ENCODE measurements around the gene HRH2. TPM values are rescaled to one million over a fixed set of nuclear protein-coding genes. Genes with fewer than 3 reads are reported as not detected.

HRH2 gene
- total RNA-seq, 3 donors from 2014 or later (not counting 1 experiment from before 2014, with no cell fraction given) = 1.4 to 13.9 (median 3.1) TPM

GRCh38 chr5:175671013-175671412, 13.1 kb downstream of the HRH2 start:
- ATAC-seq = peak in 1 of 3 donors; percentile 74
- intact Hi-C loops (cut with micrococcal nuclease) = no loop called here
- H3K4me3 Mint-ChIP-seq = no peak overlapping the region
- Histone ChIP-seq H3K27ac (ENCODE audit: low read length) (no peak overlapping the region), H3K4me3 (ENCODE audit: low read length) (no peak overlapping the region), H3K4me1 (ENCODE audit: control insufficient read depth, insufficient read depth, low read length) (peaks cover 3% of the 10 kb centered on the region), H3K36me3 (ENCODE audit: control insufficient read depth, insufficient read depth, low read length) (no peaks in the 10 kb centered on the region), H3K9me3 (ENCODE audit: control insufficient read depth, insufficient read depth, low read length) (no peaks in the 10 kb centered on the region), H3K27me3 (ENCODE audit: control insufficient read depth, insufficient read depth, low read length) (no peaks in the 10 kb centered on the region)
- no peaks in the 10 kb centered on the region for H3K9me3 Mint-ChIP-seq
- 28% methylated on average over 4 of the region's 4 CpGs for WGBS (ENCODE audit: insufficient coverage)
- TF ChIP-seq CTCF (IDR thresholded peaks at IDR 0.05) = no peak
- H3K27ac Mint-ChIP-seq = no peak overlapping the region
- H3K36me3 Mint-ChIP-seq = no peaks in the 10 kb centered on the region
- no peak for DNase-seq
- peaks cover 0 to 5% of the 10 kb centered on the region in 2 donors for H3K4me1 Mint-ChIP-seq
- peaks cover 6 to 15% of the 10 kb centered on the region in 2 donors for H3K27me3 Mint-ChIP-seq (ENCODE audit: low read depth in 2 of 2)

- no peaks in the 10 kb centered on the region for H3K36me3 Mint-ChIP-seq
- intact Hi-C loops (cut with micrococcal nuclease) = no loop called here
- ATAC-seq = no peak
- no peak for TF ChIP-seq CTCF (IDR thresholded peaks at IDR 0.05)
- Histone ChIP-seq H3K36me3 (ENCODE audit: control insufficient read depth, insufficient read depth, low read length) (no peaks in the 10 kb centered on the region), H3K27ac (ENCODE audit: low read length) (no peak overlapping the region), H3K4me3 (ENCODE audit: low read length) (no peak overlapping the region), H3K27me3 (ENCODE audit: control insufficient read depth, insufficient read depth, low read length) (no peaks in the 10 kb centered on the region), H3K9me3 (ENCODE audit: control insufficient read depth, insufficient read depth, low read length) (no peaks in the 10 kb centered on the region), H3K4me1 (ENCODE audit: control insufficient read depth, insufficient read depth, low read length) (peaks cover 3% of the 10 kb centered on the region)
- 91% methylated on average over 12 of the region's 12 CpGs for WGBS (ENCODE audit: insufficient coverage)
- peaks cover 8 to 11% of the 10 kb centered on the region in 2 donors for H3K27me3 Mint-ChIP-seq (ENCODE audit: low read depth in 2 of 2)
- H3K4me3 Mint-ChIP-seq = no peak overlapping the region
- H3K27ac Mint-ChIP-seq = no peak overlapping the region
- peaks cover 0 to 10% of the 10 kb centered on the region in 2 donors for H3K4me1 Mint-ChIP-seq
- DNase-seq = no peak
- no peaks in the 10 kb centered on the region for H3K9me3 Mint-ChIP-seq
These were observed 15.2 kb downstream of the HRH2 start for GRCh38 chr5:175672976-175673648.

GRCh38 chr5:175674731-175675346, 17.0 kb downstream of the HRH2 start:
- Mint-ChIP-seq H3K27me3 (ENCODE audit: low read depth in 2 of 2) (peaks cover 8 to 11% of the 10 kb centered on the region in 2 donors), H3K4me1 (peaks cover 0 to 10% of the 10 kb centered on the region in 2 donors), H3K9me3 (no peaks in the 10 kb centered on the region), H3K27ac (no peak overlapping the region), H3K36me3 (no peaks in the 10 kb centered on the region), H3K4me3 (no peak overlapping the region)
- ATAC-seq (peak in 1 of 3 donors; percentile 54), DNase-seq (no peak)
- TF ChIP-seq CTCF (IDR thresholded peaks at IDR 0.05) = no peak
- WGBS (ENCODE audit: insufficient coverage) = 83% methylated on average over 5 of the region's 5 CpGs
- no peak overlapping the region for H3K27ac ChIP-seq (ENCODE audit: low read length)
- no peaks in the 10 kb centered on the region for H3K36me3 ChIP-seq (ENCODE audit: control insufficient read depth, insufficient read depth, low read length)
- H3K9me3 ChIP-seq (ENCODE audit: control insufficient read depth, insufficient read depth, low read length) = no peaks in the 10 kb centered on the region
- intact Hi-C loops (cut with micrococcal nuclease) = no loop called here
- no peak overlapping the region for H3K4me3 ChIP-seq (ENCODE audit: low read length)
- no peaks in the 10 kb centered on the region for H3K27me3 ChIP-seq (ENCODE audit: control insufficient read depth, insufficient read depth, low read length)
- peaks cover 3% of the 10 kb centered on the region for H3K4me1 ChIP-seq (ENCODE audit: control insufficient read depth, insufficient read depth, low read length)
